ENCODE data around the gene CPEB2. TPM values are rescaled to one million over a fixed set of nuclear protein-coding genes. Genes with fewer than 3 reads are reported as not detected.

CPEB2 gene
- total RNA-seq, 1 donor from 2014 or later, result 11.3 TPM

DNA sequence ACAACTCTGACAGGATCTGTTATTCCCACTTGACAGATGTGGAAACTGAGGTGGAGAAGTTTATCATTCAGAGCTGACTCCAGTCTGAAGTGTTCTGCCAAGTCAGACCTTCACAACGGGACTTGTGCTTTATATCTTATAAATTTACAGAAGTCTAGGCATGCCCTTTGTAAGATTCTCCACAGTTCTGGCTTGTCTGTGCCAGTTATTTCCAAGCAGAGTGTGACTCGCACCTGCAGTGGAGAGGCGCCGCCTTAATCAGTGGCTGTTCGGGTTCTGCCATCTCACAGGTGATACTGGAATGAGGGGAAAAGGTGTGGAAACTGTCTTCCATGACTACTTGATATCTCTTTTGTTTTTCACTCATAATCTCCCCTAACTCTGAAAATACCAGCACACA is 63.2 kb downstream of the CPEB2 start:
- Histone ChIP-seq H3K4me3 (ENCODE audit: low read depth, low read length) (no peak overlapping the region), H3K36me3 (ENCODE audit: control insufficient read depth, insufficient read depth, low read length) (peaks cover 3% of the 10 kb centered on the region), H3K27me3 (ENCODE audit: control insufficient read depth, insufficient read depth, low read length) (no peaks in the 10 kb centered on the region)
- DNase-seq (ENCODE audit: low read depth), result peak; percentile 70
- TF ChIP-seq, protein P1, sequence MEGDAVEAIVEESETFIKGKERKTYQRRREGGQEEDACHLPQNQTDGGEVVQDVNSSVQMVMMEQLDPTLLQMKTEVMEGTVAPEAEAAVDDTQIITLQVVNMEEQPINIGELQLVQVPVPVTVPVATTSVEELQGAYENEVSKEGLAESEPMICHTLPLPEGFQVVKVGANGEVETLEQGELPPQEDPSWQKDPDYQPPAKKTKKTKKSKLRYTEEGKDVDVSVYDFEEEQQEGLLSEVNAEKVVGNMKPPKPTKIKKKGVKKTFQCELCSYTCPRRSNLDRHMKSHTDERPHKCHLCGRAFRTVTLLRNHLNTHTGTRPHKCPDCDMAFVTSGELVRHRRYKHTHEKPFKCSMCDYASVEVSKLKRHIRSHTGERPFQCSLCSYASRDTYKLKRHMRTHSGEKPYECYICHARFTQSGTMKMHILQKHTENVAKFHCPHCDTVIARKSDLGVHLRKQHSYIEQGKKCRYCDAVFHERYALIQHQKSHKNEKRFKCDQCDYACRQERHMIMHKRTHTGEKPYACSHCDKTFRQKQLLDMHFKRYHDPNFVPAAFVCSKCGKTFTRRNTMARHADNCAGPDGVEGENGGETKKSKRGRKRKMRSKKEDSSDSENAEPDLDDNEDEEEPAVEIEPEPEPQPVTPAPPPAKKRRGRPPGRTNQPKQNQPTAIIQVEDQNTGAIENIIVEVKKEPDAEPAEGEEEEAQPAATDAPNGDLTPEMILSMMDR (IDR thresholded peaks at IDR 0.05; ENCODE audit: insufficient read depth, low read length, severe bottlenecking), result no peak
- no peak for FAIRE-seq

GRCh38 chr4:15066140-15066539 is 63.9 kb downstream of the CPEB2 start:
- TF ChIP-seq, protein P1 (IDR thresholded peaks at IDR 0.05; ENCODE audit: insufficient read depth, low read length, severe bottlenecking), result no peak
- FAIRE-seq, result no peak
- no peak for DNase-seq (ENCODE audit: low read depth)

DNA sequence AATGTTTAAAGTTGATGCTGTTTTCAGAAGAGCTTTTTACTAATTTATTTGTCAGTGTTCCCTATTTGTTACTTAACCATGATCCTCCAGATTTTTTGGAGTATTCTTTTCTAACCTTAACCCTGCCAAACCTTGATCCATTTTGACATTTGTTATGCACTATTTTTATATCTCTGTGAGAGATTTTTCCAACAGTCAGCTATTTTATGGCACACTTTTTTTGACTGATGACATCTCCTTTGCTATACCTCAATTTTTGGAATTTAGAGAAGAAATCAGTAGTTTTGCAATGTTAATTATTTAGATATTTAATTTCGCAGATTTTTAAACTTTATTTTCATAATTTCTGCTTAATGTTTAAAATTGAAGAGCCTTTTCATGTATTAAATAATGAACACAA is 66.0 kb downstream of the CPEB2 start:
- Histone ChIP-seq H3K27me3 (ENCODE audit: control insufficient read depth, insufficient read depth, low read length) (no peaks in the 10 kb centered on the region), H3K36me3 (ENCODE audit: control insufficient read depth, insufficient read depth, low read length) (peaks cover 3% of the 10 kb centered on the region), H3K4me3 (ENCODE audit: low read depth, low read length) (no peak overlapping the region)
- DNase-seq (ENCODE audit: low read depth) (no peak), FAIRE-seq (no peak)
- TF ChIP-seq, protein P1 (IDR thresholded peaks at IDR 0.05; ENCODE audit: insufficient read depth, low read length, severe bottlenecking), result no peak

More at GRCh38 chr4:15066140-15066539, 63.9 kb downstream of the CPEB2 start:
- Histone ChIP-seq H3K36me3 (ENCODE audit: control insufficient read depth, insufficient read depth, low read length) (peaks cover 3% of the 10 kb centered on the region), H3K27me3 (ENCODE audit: control insufficient read depth, insufficient read depth, low read length) (no peaks in the 10 kb centered on the region), H3K4me3 (ENCODE audit: low read depth, low read length) (no peak overlapping the region)

- no peaks in the 10 kb centered on the region for H3K27me3 ChIP-seq (ENCODE audit: control insufficient read depth, insufficient read depth, low read length)
- peak; percentile 42 for DNase-seq (ENCODE audit: low read depth)
- FAIRE-seq, result no peak
- H3K4me3 ChIP-seq (ENCODE audit: low read depth, low read length), result no peak overlapping the region
- no peaks in the 10 kb centered on the region for H3K36me3 ChIP-seq (ENCODE audit: control insufficient read depth, insufficient read depth, low read length)
- TF ChIP-seq, protein P1 (IDR thresholded peaks at IDR 0.05; ENCODE audit: insufficient read depth, low read length, severe bottlenecking), result no peak
Observed at GRCh38 chr4:15075875-15076274, 73.6 kb downstream of the CPEB2 start.

DNA sequence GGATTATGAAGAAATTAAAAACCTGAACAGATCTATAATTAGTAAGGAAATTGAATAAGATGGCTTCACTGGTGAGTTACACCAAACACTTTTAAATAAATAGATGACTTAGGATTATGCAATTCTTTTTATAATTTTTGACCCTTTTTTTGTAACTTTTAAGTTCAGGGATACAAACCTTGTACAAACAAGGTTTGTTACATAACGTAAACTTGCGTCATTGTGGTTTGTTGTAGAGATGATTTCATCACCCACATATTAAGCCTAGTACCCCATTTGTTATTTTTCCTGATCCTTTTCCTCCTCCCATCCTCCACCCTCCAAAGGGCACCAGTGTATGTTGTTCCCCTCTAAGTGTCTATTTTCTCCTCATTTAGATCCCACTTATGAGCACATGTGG is 75.7 kb downstream of the CPEB2 start:
- Histone ChIP-seq H3K27me3 (ENCODE audit: control insufficient read depth, insufficient read depth, low read length) (no peaks in the 10 kb centered on the region), H3K36me3 (ENCODE audit: control insufficient read depth, insufficient read depth, low read length) (no peaks in the 10 kb centered on the region), H3K4me3 (ENCODE audit: low read depth, low read length) (no peak overlapping the region)
- TF ChIP-seq, protein P1 (IDR thresholded peaks at IDR 0.05; ENCODE audit: insufficient read depth, low read length, severe bottlenecking), result no peak
- DNase-seq (ENCODE audit: low read depth), result peak; percentile 85
- FAIRE-seq, result no peak
